ENCODE results near the gene UCN2. TPM values are rescaled to one million over a fixed set of nuclear protein-coding genes. Genes with fewer than 3 reads are reported as not detected.

UCN2 gene
- total RNA-seq, 1 donor from 2014 or later = 1.4 TPM

DNA sequence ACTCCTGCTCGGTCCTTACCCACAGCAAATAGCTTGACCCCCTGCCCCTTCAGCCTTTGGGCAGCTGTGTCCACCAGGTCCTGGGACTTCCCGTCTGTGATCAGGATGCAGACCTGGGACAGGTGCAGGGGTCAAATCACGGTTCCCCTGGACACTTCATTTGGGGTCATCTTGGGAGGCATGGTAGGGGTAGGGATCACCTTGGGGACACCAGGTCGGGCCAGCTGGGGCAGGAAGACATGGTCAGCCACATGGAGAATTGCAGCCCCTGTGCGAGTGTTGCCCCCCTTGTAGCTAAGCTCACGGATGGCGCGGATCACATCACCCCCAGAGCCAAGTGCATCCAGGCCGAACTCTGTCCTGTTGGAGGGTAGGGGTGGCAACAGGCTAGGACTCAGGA lies 29.8 kb upstream of the UCN2 start:
- Mint-ChIP-seq H3K4me1 (ENCODE audit: low read depth) (no peaks in the 10 kb centered on the region), H3K27ac (no peak overlapping the region), H3K27me3 (peaks cover 11% of the 10 kb centered on the region), H3K9me3 (ENCODE audit: low read depth) (no peaks in the 10 kb centered on the region), H3K4me3 (ENCODE audit: low read depth) (no peak overlapping the region), H3K36me3 (ENCODE audit: insufficient read depth) (peaks cover 1% of the 10 kb centered on the region)
- TF ChIP-seq, protein P1, sequence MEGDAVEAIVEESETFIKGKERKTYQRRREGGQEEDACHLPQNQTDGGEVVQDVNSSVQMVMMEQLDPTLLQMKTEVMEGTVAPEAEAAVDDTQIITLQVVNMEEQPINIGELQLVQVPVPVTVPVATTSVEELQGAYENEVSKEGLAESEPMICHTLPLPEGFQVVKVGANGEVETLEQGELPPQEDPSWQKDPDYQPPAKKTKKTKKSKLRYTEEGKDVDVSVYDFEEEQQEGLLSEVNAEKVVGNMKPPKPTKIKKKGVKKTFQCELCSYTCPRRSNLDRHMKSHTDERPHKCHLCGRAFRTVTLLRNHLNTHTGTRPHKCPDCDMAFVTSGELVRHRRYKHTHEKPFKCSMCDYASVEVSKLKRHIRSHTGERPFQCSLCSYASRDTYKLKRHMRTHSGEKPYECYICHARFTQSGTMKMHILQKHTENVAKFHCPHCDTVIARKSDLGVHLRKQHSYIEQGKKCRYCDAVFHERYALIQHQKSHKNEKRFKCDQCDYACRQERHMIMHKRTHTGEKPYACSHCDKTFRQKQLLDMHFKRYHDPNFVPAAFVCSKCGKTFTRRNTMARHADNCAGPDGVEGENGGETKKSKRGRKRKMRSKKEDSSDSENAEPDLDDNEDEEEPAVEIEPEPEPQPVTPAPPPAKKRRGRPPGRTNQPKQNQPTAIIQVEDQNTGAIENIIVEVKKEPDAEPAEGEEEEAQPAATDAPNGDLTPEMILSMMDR (IDR thresholded peaks at IDR 0.05; ENCODE audit: unreplicated experiment) = no peak
- DNase-seq (ENCODE audit: low spot score, unreplicated experiment) = no peak

DNA sequence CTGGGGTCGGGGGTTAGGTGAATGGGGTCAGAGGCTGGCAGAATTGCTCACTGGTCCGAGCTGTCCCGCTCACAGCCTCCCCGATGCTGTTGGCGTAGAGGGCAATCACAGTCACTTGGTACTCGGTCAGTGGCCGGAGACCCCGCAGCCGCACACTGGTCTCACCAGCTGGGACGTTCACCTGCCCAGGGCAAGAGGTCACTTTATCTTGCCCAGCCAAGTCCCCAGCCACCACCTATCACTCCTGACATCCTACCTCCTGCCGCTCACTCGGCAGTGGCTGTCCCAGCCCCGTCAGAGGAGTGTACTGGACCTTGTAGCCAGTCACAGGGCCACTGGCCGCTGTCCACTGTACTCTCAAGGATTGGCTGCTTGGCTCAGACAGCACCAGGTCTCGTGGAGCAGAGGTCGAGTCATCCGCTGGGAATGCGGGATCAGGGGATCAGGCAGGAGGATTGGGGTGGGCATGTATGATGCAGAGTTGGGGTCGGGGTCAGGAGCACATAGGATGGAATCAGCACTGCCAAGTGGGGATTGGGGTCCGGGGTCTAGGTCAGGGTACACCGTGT lies 29.0 kb upstream of the UCN2 start:
- H3K9me3 Mint-ChIP-seq (ENCODE audit: low read depth) = no peaks in the 10 kb centered on the region
- H3K36me3 Mint-ChIP-seq (ENCODE audit: insufficient read depth) = peaks cover 1% of the 10 kb centered on the region
- H3K4me1 Mint-ChIP-seq (ENCODE audit: low read depth) = no peaks in the 10 kb centered on the region
- TF ChIP-seq, protein P1 (IDR thresholded peaks at IDR 0.05; ENCODE audit: unreplicated experiment) = no peak
- peaks cover 11% of the 10 kb centered on the region for H3K27me3 Mint-ChIP-seq
- DNase-seq (ENCODE audit: low spot score, unreplicated experiment) = no peak
- no peak overlapping the region for H3K4me3 Mint-ChIP-seq (ENCODE audit: low read depth)
- H3K27ac Mint-ChIP-seq = no peak overlapping the region

DNA sequence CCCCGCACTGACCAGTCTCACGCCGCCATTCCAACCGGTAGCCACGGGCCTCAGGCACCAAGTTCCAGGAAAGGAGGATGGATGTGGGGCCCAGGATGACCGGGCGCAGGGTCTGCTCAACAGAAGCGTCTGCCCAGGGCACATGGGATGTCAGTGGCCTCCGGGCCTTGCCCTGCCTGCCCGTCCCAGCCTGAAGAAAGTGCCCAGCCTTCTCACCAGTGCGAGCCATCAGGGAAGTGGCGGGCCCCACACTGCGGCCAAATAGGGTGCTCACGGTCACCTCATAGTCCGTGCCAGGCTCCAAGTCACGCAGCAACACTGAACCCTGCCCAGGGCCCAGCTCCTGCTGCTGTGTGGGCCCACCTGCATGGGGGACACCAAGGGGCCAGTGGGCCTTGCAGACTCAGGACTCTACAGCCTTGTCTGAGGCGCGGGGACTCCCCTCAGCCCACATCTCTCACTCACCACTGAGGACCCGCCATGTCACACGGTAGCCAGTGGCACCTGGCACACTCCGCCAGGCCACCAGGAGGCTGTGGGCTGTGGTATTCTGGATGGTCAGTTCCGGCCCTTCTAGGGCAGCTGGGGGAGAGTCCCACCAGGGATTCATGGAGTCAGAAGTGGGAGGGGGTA lies 28.4 kb upstream of the UCN2 start:
- H3K9me3 Mint-ChIP-seq (ENCODE audit: low read depth) = no peaks in the 10 kb centered on the region
- no peaks in the 10 kb centered on the region for H3K4me1 Mint-ChIP-seq (ENCODE audit: low read depth)
- no peak for DNase-seq (ENCODE audit: low spot score, unreplicated experiment)
- H3K27me3 Mint-ChIP-seq = peaks cover 11% of the 10 kb centered on the region
- no peak overlapping the region for H3K4me3 Mint-ChIP-seq (ENCODE audit: low read depth)
- TF ChIP-seq, protein P1 (IDR thresholded peaks at IDR 0.05; ENCODE audit: unreplicated experiment) = no peak
- H3K36me3 Mint-ChIP-seq (ENCODE audit: insufficient read depth) = peaks cover 1% of the 10 kb centered on the region
- H3K27ac Mint-ChIP-seq = no peak overlapping the region

DNA sequence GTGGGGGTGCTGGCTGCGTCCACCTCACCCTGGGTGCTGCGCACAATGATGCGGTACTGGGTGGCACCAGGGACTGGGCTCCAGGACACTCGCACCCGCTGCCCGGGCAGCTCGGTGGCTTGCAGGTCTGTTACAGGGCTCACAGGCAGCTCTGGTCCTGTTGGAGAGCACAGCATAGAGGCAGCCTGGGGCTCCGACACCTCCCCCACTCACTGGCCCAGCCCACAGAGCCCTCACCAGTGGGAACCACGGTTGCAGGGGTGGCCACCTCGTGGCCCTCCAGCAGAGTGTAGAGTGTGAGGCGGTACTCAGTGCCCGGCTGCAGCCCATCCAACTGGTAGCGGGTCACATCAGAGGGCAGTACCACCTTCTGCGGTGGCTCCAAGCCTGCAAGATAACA lies 27.9 kb upstream of the UCN2 start:
- Mint-ChIP-seq H3K9me3 (ENCODE audit: low read depth) (no peaks in the 10 kb centered on the region), H3K4me1 (ENCODE audit: low read depth) (no peaks in the 10 kb centered on the region), H3K4me3 (ENCODE audit: low read depth) (no peak overlapping the region), H3K27me3 (peaks cover 11% of the 10 kb centered on the region), H3K36me3 (ENCODE audit: insufficient read depth) (peaks cover 3% of the 10 kb centered on the region), H3K27ac (no peak overlapping the region)
- no peak for DNase-seq (ENCODE audit: low spot score, unreplicated experiment)
- TF ChIP-seq, protein P1 (IDR thresholded peaks at IDR 0.05; ENCODE audit: unreplicated experiment) = no peak

DNA sequence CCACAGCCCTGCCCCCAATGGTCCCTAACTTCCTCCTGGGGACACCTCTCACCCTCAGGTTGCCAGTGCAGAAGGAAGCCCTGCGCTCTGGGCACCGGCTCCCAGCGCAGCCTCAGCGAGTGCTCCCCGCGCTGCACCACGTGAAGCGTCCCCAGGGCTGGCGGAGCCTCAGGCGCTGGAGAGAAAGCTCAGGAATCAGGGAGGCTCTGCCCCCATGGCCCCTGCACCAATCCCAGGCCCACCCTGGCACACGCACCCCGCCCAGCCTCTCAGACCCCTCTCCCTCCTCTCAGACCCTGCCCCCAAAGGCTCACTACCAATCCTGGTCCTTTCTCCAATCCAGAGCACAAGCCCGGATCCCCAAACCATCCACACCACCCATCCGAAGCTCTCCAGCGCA lies 24.6 kb upstream of the UCN2 start:
- H3K4me3 Mint-ChIP-seq (ENCODE audit: low read depth) = no peak overlapping the region
- H3K27me3 Mint-ChIP-seq = no peaks in the 10 kb centered on the region
- TF ChIP-seq, protein P1 (IDR thresholded peaks at IDR 0.05; ENCODE audit: unreplicated experiment) = no peak
- H3K27ac Mint-ChIP-seq = no peak overlapping the region
- H3K36me3 Mint-ChIP-seq (ENCODE audit: insufficient read depth) = peaks cover 3% of the 10 kb centered on the region
- no peaks in the 10 kb centered on the region for H3K9me3 Mint-ChIP-seq (ENCODE audit: low read depth)
- no peaks in the 10 kb centered on the region for H3K4me1 Mint-ChIP-seq (ENCODE audit: low read depth)
- no peak for DNase-seq (ENCODE audit: low spot score, unreplicated experiment)
